Measurements from ENCODE around the gene SAP30BP.
A peak's percentile ranks its signal among the peaks of the same experiment; 100 is the strongest.

The SAP30BP gene

DNA sequence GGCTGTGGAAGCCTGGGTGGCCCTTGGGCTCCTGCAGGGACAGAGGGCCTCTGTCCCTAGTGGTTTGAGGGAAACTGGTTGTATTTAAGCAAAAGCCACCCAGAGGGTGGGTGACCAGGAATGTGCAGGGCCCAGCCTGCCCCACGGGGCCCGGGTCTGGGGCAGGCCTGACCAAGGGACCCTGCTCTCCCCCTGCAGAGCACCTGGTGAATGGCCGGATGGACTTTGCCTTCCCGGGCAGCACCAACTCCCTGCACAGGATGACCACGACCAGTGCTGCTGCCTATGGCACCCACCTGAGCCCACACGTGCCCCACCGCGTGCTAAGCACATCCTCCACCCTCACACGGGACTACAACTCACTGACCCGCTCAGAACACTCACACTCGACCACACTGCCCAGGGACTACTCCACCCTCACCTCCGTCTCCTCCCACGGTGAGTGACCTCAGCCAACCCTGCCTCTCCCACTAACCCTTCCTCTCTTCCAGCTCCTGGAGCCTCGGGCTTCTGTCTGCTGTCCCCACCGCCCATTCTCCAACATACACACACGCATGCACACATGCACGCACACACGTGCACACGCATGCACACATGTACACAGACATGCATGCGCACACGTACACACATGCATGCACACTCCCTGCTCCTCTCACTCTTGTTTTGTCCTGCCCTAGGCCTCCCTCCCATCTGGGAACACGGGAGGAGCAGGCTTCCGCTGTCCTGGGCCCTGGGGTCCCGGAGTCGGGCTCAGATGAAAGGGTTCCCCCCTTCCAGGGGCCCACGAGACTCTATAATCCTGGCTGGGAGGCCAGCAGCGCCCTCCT, 87.5 kb downstream of the SAP30BP start:
- no peak overlapping the region for H3K27ac ChIP-seq (ENCODE audit: insufficient read depth, low read length, poor library complexity, severe bottlenecking)
- H3K27me3 ChIP-seq (replicated peaks; ENCODE audit: control insufficient read depth, insufficient read depth, low read length, poor library complexity, severe bottlenecking) = no peaks in the 10 kb centered on the region
- no peak for DNase-seq
- no peaks in the 10 kb centered on the region for H3K36me3 ChIP-seq (ENCODE audit: control insufficient read depth, insufficient read depth, low read length)
- H3K9me3 ChIP-seq (ENCODE audit: control insufficient read depth, low read length) = no peaks in the 10 kb centered on the region
- peaks cover 19% of the 10 kb centered on the region for H3K4me1 ChIP-seq (ENCODE audit: control insufficient read depth, insufficient read depth, low read length, poor library complexity, severe bottlenecking)
- peak overlapping the region; percentile 46 for H3K4me3 ChIP-seq (ENCODE audit: insufficient read depth, low read depth, low read length, poor library complexity, severe bottlenecking)

DNA sequence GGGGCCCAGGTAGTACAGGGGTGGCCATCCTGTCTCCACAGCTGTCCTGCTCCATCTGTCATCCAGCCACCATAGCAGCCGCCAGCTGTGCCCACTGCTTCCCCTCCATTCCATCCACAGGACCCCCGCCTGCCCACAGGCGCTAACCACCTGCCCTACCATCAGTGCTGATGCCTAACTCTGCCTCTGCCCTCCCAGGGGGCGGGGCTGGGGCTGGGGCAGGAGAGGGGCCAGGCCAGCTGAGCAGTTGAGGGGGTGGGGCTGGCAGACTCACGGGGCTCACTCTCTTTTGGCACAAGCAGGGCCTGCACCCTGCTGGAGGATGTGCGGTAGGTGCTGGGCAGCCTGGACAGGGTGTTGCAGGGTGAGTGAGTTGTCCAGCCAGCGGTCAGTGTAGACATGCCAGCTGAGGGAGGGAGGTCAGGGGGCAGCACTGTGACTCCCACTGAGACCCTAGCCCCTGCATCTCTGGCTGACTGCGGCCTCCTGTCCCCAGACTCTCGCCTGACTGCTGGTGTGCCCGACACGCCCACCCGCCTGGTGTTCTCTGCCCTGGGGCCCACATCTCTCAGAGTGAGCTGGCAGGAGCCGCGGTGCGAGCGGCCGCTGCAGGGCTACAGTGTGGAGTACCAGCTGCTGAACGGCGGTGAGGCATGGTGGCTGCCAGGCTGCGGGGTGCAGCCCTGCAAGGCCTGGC, 88.2 kb downstream of the SAP30BP start:
- DNase-seq = no peak
- Histone ChIP-seq H3K27ac (ENCODE audit: insufficient read depth, low read length, poor library complexity, severe bottlenecking) (no peak overlapping the region), H3K27me3 (replicated peaks; ENCODE audit: control insufficient read depth, insufficient read depth, low read length, poor library complexity, severe bottlenecking) (no peaks in the 10 kb centered on the region), H3K9me3 (ENCODE audit: control insufficient read depth, low read length) (no peaks in the 10 kb centered on the region), H3K4me1 (ENCODE audit: control insufficient read depth, insufficient read depth, low read length, poor library complexity, severe bottlenecking) (peaks cover 13% of the 10 kb centered on the region), H3K4me3 (ENCODE audit: insufficient read depth, low read depth, low read length, poor library complexity, severe bottlenecking) (no peak overlapping the region), H3K36me3 (ENCODE audit: control insufficient read depth, insufficient read depth, low read length) (no peaks in the 10 kb centered on the region)

DNA sequence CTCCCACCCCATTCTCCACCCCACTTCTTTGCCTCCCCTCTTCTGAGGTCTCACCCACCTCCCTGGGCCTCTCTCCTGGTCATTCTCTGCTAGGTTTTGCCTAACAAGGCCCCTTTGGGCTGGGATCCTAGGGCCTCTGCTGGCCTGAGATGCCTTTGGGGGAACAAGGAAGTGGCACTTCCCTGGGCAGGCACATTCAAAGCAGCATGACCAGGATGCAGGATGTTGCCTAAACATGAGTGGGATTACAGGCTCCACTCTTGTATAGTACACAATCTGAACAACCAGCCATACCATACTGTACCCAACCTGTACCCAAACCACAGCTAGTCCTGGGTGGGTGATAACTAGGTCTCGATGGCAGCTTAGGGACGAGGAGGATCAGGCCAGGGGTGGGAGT, 88.9 kb downstream of the SAP30BP start:
- Histone ChIP-seq H3K36me3 (ENCODE audit: control insufficient read depth, insufficient read depth, low read length) (no peaks in the 10 kb centered on the region), H3K27me3 (replicated peaks; ENCODE audit: control insufficient read depth, insufficient read depth, low read length, poor library complexity, severe bottlenecking) (no peaks in the 10 kb centered on the region), H3K27ac (ENCODE audit: insufficient read depth, low read length, poor library complexity, severe bottlenecking) (no peak overlapping the region), H3K4me1 (ENCODE audit: control insufficient read depth, insufficient read depth, low read length, poor library complexity, severe bottlenecking) (peaks cover 13% of the 10 kb centered on the region), H3K4me3 (ENCODE audit: insufficient read depth, low read depth, low read length, poor library complexity, severe bottlenecking) (no peak overlapping the region), H3K9me3 (ENCODE audit: control insufficient read depth, low read length) (no peaks in the 10 kb centered on the region)
- no peak for DNase-seq

DNA sequence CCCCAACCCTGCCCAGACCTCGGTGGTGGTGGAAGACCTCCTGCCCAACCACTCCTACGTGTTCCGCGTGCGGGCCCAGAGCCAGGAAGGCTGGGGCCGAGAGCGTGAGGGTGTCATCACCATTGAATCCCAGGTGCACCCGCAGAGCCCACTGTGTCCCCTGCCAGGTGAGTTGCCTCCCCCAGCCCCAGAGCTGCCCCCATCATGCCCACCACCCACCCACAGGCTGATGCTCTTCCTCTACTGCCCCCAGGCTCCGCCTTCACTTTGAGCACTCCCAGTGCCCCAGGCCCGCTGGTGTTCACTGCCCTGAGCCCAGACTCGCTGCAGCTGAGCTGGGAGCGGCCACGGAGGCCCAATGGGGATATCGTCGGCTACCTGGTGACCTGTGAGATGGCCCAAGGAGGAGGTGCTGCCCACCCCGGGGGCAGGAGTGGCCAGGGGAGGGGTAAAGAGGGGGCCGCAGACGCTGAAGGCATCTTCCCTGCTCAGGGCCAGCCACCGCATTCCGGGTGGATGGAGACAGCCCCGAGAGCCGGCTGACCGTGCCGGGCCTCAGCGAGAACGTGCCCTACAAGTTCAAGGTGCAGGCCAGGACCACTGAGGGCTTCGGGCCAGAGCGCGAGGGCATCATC, 89.4 kb downstream of the SAP30BP start:
- no peaks in the 10 kb centered on the region for H3K27me3 ChIP-seq (replicated peaks; ENCODE audit: control insufficient read depth, insufficient read depth, low read length, poor library complexity, severe bottlenecking)
- H3K4me3 ChIP-seq (ENCODE audit: insufficient read depth, low read depth, low read length, poor library complexity, severe bottlenecking) = no peak overlapping the region
- no peak overlapping the region for H3K27ac ChIP-seq (ENCODE audit: insufficient read depth, low read length, poor library complexity, severe bottlenecking)
- peaks cover 13% of the 10 kb centered on the region for H3K4me1 ChIP-seq (ENCODE audit: control insufficient read depth, insufficient read depth, low read length, poor library complexity, severe bottlenecking)
- no peak for DNase-seq
- H3K36me3 ChIP-seq (ENCODE audit: control insufficient read depth, insufficient read depth, low read length) = no peaks in the 10 kb centered on the region
- H3K9me3 ChIP-seq (ENCODE audit: control insufficient read depth, low read length) = no peaks in the 10 kb centered on the region

DNA sequence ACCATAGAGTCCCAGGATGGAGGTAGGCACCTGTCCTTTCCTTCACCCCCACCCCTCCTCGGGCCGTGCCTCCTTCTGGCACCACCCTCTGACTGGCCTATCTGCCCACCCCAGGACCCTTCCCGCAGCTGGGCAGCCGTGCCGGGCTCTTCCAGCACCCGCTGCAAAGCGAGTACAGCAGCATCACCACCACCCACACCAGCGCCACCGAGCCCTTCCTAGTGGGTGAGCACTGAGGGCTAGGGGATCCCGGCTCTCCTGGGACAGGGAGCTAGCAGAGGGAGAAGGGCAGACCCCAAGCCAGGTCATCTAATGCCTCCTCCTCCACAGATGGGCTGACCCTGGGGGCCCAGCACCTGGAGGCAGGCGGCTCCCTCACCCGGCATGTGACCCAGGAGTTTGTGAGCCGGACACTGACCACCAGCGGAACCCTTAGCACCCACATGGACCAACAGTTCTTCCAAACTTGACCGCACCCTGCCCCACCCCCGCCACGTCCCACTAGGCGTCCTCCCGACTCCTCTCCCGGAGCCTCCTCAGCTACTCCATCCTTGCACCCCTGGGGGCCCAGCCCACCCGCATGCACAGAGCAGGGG, 90.0 kb downstream of the SAP30BP start:
- H3K36me3 ChIP-seq (ENCODE audit: control insufficient read depth, insufficient read depth, low read length) = no peaks in the 10 kb centered on the region

More for the DNA sequence above, 90.0 kb downstream of the SAP30BP start:
- H3K27me3 ChIP-seq (replicated peaks; ENCODE audit: control insufficient read depth, insufficient read depth, low read length, poor library complexity, severe bottlenecking) = no peaks in the 10 kb centered on the region
- no peak for DNase-seq
- H3K9me3 ChIP-seq (ENCODE audit: control insufficient read depth, low read length) = no peaks in the 10 kb centered on the region
- no peak overlapping the region for H3K4me3 ChIP-seq (ENCODE audit: insufficient read depth, low read depth, low read length, poor library complexity, severe bottlenecking)
- peaks cover 13% of the 10 kb centered on the region for H3K4me1 ChIP-seq (ENCODE audit: control insufficient read depth, insufficient read depth, low read length, poor library complexity, severe bottlenecking)
- no peak overlapping the region for H3K27ac ChIP-seq (ENCODE audit: insufficient read depth, low read length, poor library complexity, severe bottlenecking)
